ENCODE measurements around the gene SLC9A8. TPM values are rescaled to one million over a fixed set of nuclear protein-coding genes. Genes with fewer than 3 reads are reported as not detected.

Gene SLC9A8
- total and polyA plus RNA-seq, 2 donors (not counting 3 experiments of a cell fraction or from before 2014, with no cell fraction given) = 5.1 to 14.4 TPM

GRCh38 chr20:49786668-49787370 lies 25.8 kb upstream of the SLC9A8 start:
- intact Hi-C loops (cut with micrococcal nuclease) = loop anchor here (1.0 kb wide), 1 partner anchor 176 kb away; no protein-coding TSS in a partner anchor

More at GRCh38 chr20:49786668-49787370, 25.8 kb upstream of the SLC9A8 start:
- no peak overlapping the region for H3K4me2 ChIP-seq (ENCODE audit: insufficient read depth, low read length)
- H3K9me1 ChIP-seq (replicated peaks; ENCODE audit: control insufficient read depth, extremely low read depth, insufficient read depth, low read length) = no peaks in the 10 kb centered on the region
- dilution Hi-C loops (cut with MboI; ENCODE audit: extremely low pct_ligation_motif_present, low sequenced_read_pairs) = no loop called here
- H3K9me3 ChIP-seq (replicated peaks; ENCODE audit: control insufficient read depth, insufficient read depth, low read length) = no peaks in the 10 kb centered on the region
- no peaks in the 10 kb centered on the region for H4K20me1 ChIP-seq (replicated peaks; ENCODE audit: control insufficient read depth, extremely low read depth, insufficient read depth, low read length)
- no peaks in the 10 kb centered on the region for H3K27me3 ChIP-seq (ENCODE audit: control insufficient read depth in 2 of 2, insufficient read depth in 2 of 2, low read length in 2 of 2)
- peak; percentile 42 for DNase-seq (ENCODE audit: low read depth, low spot score)
- no peak for TF ChIP-seq EZH2 (IDR thresholded peaks at IDR 0.05; ENCODE audit: borderline replicate concordance, low read depth, low read length, severe bottlenecking)
- no peak for TF ChIP-seq POLR2AphosphoS5 (IDR thresholded peaks at IDR 0.05; ENCODE audit: insufficient read depth, low read depth, low read length)
- no peak for TF ChIP-seq POLR2A (IDR thresholded peaks at IDR 0.05; ENCODE audit: low read depth, low read length)
- TF ChIP-seq CTCF (IDR thresholded peaks at IDR 0.05; ENCODE audit: extremely low read depth in 1 of 2, insufficient read depth in 1 of 2, low read depth in 1 of 2, low read length in 2 of 2) = peak in 1 of 2 donors; percentile 35
- FAIRE-seq = peak; percentile 31
- H3K27ac ChIP-seq (ENCODE audit: insufficient read depth, low read depth, low read length) = no peak overlapping the region
- H2AFZ ChIP-seq (ENCODE audit: low read depth, low read length) = no peak overlapping the region
- BruUV-seq (replicated peaks) = no TSS peak
- CTCF ChIA-PET = interaction anchor here (1.0 to 1.5 kb wide), 8 partner anchors 11 to 122 kb away, joined by 3 to 4 read pairs (median 4); no protein-coding TSS in a partner anchor
- H3K79me2 ChIP-seq (ENCODE audit: control insufficient read depth, insufficient read depth, low read length) = no peaks in the 10 kb centered on the region
- H3K36me3 ChIP-seq (ENCODE audit: control insufficient read depth in 2 of 2, extremely low read depth in 1 of 2, insufficient read depth in 2 of 2, low read length in 2 of 2) = no peaks in the 10 kb centered on the region
- no peak overlapping the region for H3K4me3 ChIP-seq (replicated peaks in 1 of 3; ENCODE audit: insufficient read depth in 1 of 3, low read depth in 1 of 3, low read length in 3 of 3)
- no peak overlapping the region for H3K9ac ChIP-seq (replicated peaks; ENCODE audit: extremely low read depth, insufficient read depth, low read length)
- POLR2A ChIA-PET = no interaction called here
- peaks cover 24% of the 10 kb centered on the region for H3K4me1 ChIP-seq (ENCODE audit: control insufficient read depth, extremely low read depth, insufficient read depth, low read length)

Data from endothelial cell of umbilical vein (primary cell).